Measurements from ENCODE around the gene NPIPB12. TPM values are rescaled to one million over a fixed set of nuclear protein-coding genes. Genes with fewer than 3 reads are reported as not detected.
"Not testable (repeated sequence)": the region's sequence is repeated elsewhere in the genome, so short reads cannot be mapped to it uniquely, and the experiment has no call there.

Gene NPIPB12
- total RNA-seq, result 12.5 and 25.8 TPM in 2 replicates

GRCh38 chr16:29506308-29506707, at the start of gene NPIPB12:
NPIPB12 (minus strand) TSS chr16:29506408.
- not testable (repeated sequence) for DNase-seq (ENCODE audit: low read depth, low spot score)

DNA sequence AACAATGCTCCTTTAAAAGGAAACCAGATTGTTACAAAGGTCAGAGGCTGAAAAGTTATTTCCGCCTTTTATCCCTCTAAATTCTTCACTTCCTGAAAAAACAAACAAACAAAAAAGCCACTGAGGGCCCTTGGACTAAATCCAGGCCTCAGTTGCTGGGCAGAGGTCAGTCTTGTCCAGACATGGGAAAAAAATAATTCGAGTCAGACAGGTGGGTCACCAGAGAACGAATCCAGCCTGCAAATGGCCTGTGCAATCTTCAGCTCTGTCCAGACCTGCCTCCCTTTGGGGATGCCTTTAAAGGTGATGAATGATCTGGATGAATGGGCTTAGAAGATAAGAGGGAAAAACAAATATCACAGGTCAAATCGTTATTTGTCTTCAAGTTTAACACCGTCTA, 15.3 kb upstream of the NPIPB12 start:
- not testable (repeated sequence) for DNase-seq (ENCODE audit: low read depth, low spot score)

DNA sequence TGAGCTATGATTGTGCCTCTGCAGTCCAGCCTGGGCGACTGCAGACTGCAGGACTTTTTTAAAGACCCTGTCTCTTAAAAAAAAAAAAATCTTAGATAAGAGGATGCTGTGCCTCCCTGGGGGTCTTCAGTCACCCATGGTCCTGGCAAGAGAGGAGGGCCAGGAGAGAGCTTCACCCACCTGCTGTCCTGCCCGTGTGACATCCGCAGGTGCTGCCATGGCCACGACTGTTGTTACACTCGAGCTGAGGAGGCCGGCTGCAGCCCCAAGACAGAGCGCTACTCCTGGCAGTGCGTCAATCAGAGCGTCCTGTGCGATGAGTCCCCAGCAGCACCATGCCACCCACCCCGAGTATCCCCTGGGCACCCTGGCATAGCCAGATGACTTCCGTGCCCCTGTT, 23.9 kb downstream of the NPIPB12 start:
- not testable (repeated sequence) for DNase-seq (ENCODE audit: low read depth, low spot score)

DNA sequence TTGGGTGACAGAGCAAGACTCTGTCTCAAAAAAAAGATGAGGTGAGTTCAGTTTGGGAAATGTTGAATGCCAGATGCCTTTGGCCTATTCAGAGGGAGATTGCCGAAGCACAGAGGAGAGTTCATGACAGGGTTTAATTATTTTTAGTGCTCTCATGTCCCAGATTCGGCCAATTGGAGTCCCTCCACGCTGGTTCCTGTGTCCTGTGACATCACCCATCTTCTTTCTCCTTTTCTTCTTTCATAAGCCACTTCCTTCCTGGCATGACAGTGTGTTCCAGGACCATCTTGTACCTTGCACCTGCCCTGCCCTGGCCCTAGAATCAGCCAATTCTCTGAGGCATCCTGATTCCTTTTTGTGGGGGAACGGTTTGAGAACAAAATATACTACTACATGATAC, 34.1 kb downstream of the NPIPB12 start:
- DNase-seq (ENCODE audit: low read depth, low spot score), result not testable (repeated sequence)

DNA sequence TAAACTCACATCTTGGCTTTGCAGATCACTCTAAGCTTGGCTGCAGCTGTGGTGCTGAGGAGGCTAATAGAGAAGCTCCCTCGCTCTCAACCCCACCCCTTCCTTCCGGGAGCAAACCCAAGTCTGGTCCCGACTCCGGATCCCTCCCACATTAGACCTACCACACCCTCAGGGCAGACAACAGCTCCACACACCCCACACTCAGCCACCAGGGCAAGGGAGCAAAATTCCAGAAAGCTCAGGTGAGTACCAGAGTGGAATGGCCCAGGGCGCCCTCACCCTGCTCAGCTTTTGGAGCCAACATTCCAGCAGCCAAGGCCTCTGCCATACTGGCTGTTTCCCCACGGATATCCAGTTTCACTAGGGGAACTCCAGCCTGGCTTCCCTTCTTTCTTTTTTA, 36.5 kb downstream of the NPIPB12 start:
- DNase-seq (ENCODE audit: low read depth, low spot score), result not testable (repeated sequence)

DNA sequence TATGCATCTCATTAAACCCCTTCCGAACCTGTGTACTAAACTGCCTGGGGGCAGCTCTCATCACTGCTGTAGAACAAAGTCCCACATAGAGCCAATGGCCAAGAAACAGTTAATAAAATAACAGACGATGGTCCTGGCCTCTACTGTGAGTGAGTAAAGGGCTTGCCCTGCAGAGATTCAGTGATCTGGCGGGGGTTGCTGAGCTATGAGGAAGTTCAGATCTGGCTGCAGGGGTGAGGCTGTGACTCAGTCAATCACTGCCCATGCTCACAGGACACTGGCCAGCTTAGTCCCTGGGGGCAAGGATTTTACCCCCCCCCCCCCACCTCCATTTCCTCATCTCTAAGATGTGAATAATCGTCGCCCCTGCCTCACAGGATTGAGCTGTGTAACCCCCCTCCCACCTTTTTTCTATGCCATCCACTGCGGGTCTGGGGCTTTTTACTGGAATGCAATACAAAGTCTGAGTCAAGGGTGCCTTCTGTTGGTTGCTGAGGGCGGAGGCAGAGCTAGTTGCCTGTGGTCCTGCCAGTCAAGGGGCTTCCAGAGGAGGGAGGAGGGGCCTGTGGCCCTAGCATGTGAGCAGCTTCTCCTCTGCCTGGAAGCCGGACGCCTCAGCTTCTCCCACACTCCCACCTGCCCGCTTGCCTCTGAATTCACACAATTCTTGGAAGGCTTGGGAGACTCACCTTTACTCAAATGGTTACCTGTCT, 38.4 kb downstream of the NPIPB12 start:
- DNase-seq (ENCODE audit: low read depth, low spot score), result not testable (repeated sequence)

DNA sequence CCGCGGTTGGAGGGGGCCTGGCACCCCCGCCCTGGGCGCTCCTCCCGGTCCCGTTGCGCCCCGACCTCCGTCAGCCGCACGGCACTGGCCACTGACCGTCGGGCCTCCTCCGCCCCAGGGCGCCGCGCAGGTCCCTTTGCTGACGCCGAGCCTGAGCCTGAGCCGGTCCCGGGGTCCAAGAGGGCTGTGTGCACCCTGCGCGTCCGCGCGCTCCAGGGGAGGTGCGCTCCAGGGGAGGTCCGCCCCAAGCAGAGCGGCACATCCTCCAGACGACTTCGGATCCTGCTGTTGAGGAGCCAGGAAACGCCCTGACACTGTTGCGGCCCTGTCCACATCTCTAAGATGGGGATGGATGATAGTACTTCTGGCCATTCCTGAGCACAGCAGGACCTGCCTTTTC, 39.3 kb downstream of the NPIPB12 start:
- not testable (repeated sequence) for DNase-seq (ENCODE audit: low read depth, low spot score)

DNA sequence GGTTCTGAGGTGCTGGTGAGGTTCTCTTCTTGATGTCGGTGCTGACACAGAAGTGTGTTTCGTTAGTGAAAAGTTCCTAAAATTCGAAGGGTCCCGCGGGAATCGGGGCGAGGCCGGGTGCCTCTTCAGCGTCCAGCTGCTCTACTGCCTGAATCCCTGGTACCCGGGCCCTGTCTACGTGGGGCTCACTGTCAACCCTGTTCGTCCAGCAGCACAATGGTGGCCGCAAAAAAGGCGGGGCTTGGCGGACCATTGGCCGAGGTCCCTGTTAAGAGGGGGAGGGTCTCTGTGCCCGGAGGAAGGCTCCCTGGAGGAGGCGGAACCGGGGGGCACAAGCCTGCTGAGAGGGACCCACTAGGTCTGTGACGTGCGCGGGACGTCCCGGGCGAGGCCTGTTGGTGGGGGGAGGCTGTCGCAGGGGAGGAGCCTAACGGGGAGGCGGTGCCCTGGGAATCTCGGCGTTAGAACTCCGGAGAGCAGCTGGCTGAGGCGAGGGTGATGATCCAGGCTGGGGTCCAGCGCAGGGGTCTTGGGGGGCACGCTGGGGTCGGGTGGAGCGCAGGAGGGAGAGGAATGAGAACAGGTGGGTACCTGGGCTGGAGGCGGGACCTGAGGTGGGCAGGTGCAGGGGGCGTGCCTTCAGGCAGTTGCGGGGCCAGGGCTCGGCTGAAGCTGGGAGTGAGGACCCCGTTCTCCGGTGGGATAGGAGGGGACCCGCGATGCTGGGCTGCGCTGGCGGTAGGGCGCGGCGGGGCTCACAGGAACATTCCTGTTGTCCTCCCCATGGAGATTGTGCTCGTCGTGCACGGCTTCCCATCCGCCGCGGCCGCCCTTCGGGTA, 40.0 kb downstream of the NPIPB12 start:
- DNase-seq (ENCODE audit: low read depth, low spot score), result not testable (repeated sequence)

DNA sequence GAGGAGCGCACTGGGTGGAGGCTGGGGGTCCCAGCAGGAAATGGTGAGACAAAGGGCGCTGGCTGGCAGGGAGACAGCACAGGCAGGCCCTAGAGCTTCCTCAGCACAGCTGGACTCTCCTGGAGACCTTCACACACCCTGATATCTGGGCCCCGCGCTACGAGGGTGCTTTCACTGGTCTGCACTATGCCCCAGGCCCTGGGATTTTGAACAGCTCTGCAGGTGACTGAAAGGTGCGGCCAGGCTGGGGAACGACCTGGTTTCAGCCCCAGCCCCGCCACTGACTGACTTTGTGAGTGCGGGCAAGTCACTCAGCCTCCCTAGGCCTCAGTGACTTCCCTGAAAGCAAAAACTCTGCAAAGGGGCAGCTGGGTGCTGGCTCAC, 45.6 kb downstream of the NPIPB12 start:
- not testable (repeated sequence) for DNase-seq (ENCODE audit: low read depth, low spot score)

DNA sequence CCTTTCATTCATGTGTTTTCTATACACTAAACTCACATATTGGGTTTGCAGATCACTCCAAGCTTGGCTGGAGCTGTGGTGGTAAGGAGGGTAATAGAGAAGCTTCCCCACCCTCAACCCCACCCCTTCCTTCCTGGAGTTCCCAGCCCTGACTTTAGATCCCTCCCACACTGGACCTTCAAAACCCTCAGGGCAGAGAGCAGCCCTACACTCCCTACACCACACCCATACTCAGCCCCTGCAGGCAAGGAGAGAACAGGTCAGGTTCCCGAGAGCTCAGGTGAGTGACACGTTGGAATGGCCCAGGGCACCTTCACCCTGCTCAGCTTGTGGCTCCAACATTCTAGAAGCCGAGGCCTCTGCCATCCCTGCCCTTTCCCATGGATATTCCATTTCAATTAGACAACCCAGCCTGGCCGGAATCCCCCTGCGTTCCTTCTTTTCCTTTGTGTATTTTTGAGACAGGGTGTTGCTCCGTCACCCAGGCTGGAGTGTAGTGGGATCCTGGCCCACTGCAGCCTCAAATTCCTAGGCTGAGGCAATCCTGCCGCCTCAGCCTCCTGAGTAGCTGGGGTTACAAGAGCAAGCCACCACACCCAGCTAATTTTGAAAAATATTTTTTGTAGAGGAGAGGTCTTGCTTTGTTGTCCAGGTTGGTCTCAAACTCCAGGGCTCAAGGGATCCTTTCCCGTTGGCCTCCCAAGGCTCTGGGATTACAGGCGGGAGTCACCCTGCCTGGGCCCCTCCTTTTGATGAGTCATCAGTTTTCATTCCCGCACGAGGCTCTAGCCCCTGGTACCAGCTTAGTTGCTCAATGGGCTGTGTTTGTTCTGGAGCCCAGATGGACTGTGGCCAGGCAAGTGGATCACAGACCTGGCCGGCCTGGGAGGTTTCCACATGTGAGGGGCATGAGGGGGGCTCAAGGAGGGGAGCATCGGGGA, 46.2 kb downstream of the NPIPB12 start, which contains the start of gene SULT1A4:
Gene SULT1A4, plus strand, starts transcription at position 208 of the 941 bp plus-strand sequence. CDS start 1,473 bp downstream, outside the sequence.
- not testable (repeated sequence) for DNase-seq (ENCODE audit: low read depth, low spot score)

- not testable (repeated sequence) for DNase-seq (ENCODE audit: low read depth, low spot score)
Observed at GRCh38 chr16:29457660-29458059, 48.5 kb downstream of the NPIPB12 start.

DNA sequence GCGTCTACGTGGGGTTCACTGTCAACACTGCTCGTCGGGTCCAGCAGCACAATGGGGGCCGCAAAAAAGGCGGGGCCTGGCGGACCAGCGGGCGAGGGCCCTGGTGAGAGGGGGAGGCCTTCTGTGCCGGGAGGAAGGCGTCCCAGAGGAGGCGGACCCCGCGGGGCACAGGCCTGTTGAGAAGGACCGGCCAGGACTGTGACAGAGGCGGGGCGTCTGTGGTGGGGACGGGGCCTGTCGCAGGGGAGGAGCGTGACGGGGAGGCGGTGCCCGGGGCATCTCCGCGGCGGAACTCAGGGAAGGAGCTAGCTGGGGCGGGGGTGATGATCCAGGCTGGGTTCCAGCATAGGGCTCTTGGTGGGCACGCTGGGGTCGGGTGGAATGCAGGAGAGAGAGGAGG, 51.4 kb downstream of the NPIPB12 start:
- not testable (repeated sequence) for DNase-seq (ENCODE audit: low read depth, low spot score)

GRCh38 chr16:29454269-29454668, 51.9 kb downstream of the NPIPB12 start, which contains the start of the genes BOLA2 and SLX1B:
BOLA2 (minus strand) TSS chr16:29454351; CDS start chr16:29454253, 98 bp downstream.
SLX1B (plus strand) TSS chr16:29454533.
- DNase-seq (ENCODE audit: low read depth, low spot score), result not testable (repeated sequence)

DNA sequence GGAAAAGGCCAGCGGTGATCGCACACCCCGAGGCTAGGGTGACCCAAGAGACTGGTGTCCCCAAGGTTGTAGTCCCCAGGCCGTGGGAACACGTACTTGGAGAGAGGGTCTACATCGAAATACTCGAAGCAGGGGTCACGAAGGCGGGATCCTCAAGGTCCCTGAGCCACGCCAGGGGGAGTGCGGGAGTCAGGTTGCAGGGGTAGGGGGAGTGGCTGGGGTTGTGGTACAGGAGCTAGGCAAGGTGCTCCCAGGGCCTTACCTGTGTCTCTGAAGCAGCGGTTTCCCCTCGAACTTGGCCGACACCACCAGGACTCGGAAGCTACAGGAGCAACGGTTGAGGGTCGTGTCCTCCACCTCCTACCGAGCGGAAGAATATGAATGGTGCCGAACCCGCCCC, 52.5 kb downstream of the NPIPB12 start:
- DNase-seq (ENCODE audit: low read depth, low spot score), result not testable (repeated sequence)

Other genes starting within 250 kb of the NPIPB12 start
- 0.07 and 0.26 TPM in 2 replicates for gene NPIPB11, start 99.7 kb downstream of the NPIPB12 start, total RNA-seq
- gene BOLA2, start 52.1 kb downstream of the NPIPB12 start, total RNA-seq, result 40.9 and 46.9 TPM in 2 replicates
- gene SLX1B, start 51.9 kb downstream of the NPIPB12 start, total RNA-seq, result 8.2 and 17.0 TPM in 2 replicates
- gene SULT1A4, start 46.5 kb downstream of the NPIPB12 start, total RNA-seq, result 4.7 and 8.2 TPM in 2 replicates
- gene SPN, start 156.8 kb upstream of the NPIPB12 start, total RNA-seq, result not detected in 2 replicates
- gene QPRT, start 172.8 kb upstream of the NPIPB12 start, total RNA-seq, result 0.04 and 0.13 TPM in 2 replicates
- gene C16orf54, start 239.6 kb upstream of the NPIPB12 start, total RNA-seq, result not detected in 2 replicates